HG02852 (cell line): ENCODE results near the gene SPDYE17.
"Not testable (repeated sequence)": the region's sequence is repeated elsewhere in the genome, so short reads cannot be mapped to it uniquely, and the experiment has no call there.

Experiments
- ATAC-seq: cut with Tn5 transposase; IDR thresholded peaks from one replicate; pipeline ENCODE4 v1.9.1; 2021; ENCODE audit warnings: mild to moderate bottlenecking, moderate library complexity; ENCODE audit not compliant: unreplicated experiment

The SPDYE17 gene

GRCh38 chr7:76998764-76999450, 33.3 kb downstream of the SPDYE17 start:
- not testable (repeated sequence) for ATAC-seq

GRCh38 chr7:76998285-76998589, 33.9 kb downstream of the SPDYE17 start:
- ATAC-seq, result no peak

DNA sequence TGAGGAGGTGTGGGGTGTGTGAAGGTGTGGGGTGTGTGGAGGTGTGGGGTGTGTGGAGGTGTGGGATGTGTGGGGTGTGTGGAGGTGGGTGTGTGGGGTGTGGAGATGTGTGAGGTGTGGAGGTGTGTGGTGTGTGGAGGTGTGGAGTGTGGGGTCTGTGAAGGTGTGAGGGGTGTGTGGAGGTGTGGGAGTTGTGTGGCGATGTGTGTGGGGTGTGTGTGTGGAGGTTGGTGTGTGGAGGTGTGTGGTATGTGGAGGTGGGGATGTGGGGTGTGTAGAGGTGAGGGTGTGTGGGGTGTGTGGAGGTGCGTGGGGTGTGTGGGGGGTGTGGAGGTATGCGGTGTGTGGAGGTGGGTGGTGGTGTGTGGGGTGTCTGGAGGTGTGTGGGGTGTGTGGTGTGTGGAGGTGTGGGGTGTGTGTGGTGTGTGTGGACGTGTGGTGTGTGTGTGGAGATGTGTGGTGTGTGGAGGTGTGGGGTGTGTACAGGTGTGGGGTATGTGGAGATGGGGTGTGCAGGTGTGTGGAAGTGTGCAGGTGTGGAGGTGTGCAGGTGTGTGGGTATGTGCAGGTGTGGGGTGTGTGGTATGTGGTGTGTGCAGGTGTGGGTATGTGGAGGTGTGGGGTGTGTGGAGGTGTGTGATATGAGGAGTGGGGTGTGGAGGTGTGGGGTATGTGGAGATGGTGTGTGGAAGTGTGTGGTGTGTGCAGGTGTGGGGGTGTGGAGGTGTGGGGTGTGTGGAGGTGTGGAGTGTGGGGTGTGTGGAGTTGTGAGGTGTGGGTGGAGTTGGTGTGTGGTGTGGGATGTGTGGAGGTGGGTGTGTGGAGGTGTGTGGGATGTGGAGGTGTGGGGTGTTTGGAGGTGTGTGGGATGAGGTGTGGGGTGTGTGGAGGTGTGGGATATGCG, 34.5 kb downstream of the SPDYE17 start:
- no peak for ATAC-seq

- ATAC-seq, result not testable (repeated sequence)
These were observed 35.2 kb downstream of the SPDYE17 start for GRCh38 chr7:76996932-76997331.

GRCh38 chr7:76994286-76994685, 37.9 kb downstream of the SPDYE17 start:
- ATAC-seq, result not testable (repeated sequence)

GRCh38 chr7:76993831-76994230, 38.3 kb downstream of the SPDYE17 start:
- not testable (repeated sequence) for ATAC-seq

GRCh38 chr7:76992871-76993270, 39.3 kb downstream of the SPDYE17 start:
- not testable (repeated sequence) for ATAC-seq

DNA sequence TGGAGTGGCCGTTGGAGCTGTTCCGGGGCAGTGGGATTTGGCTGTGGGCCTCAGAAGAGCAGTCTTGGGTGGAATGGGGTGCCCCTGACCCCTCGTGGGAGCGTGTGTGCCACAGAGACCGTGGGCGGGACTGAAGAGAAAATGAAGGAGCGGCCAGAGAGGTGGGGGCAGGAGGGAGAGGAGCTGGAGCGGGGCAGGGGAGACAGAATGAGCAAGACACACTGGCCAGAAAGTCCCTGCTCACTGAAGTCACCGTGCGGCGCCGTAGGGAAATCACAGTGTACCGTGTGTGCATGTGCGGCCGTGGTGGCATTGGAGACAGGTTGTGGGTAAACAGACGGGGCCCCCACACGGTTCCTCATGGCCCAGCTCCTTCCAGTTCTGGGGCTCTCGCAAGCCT, 40.0 kb downstream of the SPDYE17 start:
- not testable (repeated sequence) for ATAC-seq

DNA sequence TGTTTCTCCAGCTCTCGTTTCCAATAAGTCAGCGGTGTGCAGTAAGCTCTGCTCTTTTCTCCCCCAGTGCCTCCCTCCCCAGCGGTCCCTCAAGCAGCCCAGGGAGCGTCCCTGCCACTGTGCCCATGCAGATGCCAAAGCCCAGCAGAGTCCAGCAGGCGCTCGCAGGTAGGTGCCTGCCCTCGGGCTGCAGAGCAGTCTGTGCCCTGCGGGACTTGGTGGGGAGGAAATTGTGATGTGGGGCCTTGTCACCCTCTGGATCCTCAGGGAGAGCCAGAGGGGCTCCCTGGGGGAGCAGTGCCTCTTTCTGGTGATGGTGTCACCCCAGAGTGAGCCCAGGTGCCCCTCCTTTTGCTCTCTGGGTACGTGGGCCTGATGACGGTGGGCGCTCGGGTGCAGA, 42.0 kb downstream of the SPDYE17 start:
- not testable (repeated sequence) for ATAC-seq

GRCh38 chr7:76985924-76986717, 46.0 kb downstream of the SPDYE17 start:
- not testable (repeated sequence) for ATAC-seq

DNA sequence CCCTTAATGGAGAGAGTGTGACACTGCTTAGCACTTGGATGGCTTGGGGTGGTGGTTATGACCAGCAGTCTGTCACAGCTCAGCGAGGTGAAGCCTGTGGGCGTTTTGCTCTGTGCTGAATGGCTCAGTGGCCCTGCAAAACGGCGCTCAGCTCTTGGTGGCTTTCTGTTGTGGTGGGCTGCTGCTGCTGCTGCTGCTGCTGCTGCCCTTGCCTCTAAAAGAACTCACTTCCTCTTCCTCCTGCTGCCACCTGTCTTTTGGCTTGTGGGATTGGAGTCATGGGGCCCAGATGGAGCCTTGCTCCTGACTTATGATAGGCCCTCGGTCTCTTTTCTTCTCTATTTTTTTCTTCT, 47.4 kb downstream of the SPDYE17 start:
- peak; percentile 96 for ATAC-seq

DNA sequence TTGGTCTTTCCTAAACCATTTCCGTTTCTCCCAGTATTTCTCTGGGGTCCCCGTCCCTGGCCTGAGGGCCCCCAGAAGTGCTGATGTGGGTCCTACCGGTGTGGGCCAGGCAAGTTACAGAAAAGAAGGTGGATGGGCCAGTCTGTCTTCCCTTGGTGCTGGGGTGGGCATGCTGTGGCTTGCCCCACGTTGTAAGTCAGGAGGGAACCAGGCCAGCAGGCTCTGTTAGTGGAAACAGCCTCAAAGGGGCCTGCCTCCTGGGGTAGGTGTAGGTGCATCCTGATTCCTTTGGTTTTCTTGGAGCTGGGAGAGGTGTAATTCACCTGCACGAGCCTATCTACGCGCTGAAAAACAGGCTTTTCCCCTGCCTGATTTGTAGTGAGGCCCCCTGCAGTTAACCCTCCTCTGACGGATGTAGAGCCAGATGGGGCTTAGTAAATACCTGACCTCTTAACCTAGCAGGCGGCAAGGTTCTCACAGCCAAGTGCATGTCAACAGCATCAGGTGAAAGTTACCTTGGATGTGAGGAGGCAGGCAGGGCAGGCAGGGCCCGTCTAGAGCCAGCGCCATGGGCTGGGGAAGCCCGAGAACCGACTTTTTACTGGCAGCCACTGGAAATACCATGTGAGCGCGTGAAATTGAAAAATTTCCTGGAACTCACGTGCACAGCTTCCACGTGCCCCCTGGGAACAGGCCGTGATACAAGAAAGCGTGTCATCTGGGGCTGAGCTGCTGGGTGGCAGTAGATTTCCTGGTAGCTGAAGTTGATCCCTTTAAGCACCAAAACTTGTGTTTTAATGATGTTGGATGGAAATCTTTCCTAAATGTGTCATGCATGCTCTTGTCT, 48.0 kb downstream of the SPDYE17 start:
- peak; percentile 25 for ATAC-seq

GRCh38 chr7:76983333-76983732, 48.8 kb downstream of the SPDYE17 start:
- not testable (repeated sequence) for ATAC-seq

GRCh38 chr7:76982501-76982900, 49.7 kb downstream of the SPDYE17 start:
- ATAC-seq, result not testable (repeated sequence)

GRCh38 chr7:76981187-76981970, 50.8 kb downstream of the SPDYE17 start:
- not testable (repeated sequence) for ATAC-seq

DNA sequence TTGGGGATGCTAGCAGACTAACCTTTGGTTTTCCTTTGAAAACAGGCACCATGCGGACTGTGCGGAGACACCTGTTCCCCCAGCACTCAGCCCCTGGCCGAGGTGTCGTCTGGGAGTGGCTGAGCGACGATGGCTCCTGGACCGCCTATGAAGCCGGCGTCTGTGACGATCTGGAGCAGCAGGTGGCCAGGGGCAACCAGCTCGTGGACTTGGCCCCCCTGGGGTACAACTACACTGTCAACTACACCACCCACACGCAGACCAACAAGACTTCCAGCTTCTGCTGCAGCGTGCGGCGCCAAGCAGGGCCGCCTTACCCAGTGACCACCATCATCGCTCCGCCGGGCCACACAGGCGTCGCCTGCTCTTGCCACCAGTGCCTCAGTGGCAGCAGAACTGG, 51.6 kb downstream of the SPDYE17 start:
- ATAC-seq, result not testable (repeated sequence)

DNA sequence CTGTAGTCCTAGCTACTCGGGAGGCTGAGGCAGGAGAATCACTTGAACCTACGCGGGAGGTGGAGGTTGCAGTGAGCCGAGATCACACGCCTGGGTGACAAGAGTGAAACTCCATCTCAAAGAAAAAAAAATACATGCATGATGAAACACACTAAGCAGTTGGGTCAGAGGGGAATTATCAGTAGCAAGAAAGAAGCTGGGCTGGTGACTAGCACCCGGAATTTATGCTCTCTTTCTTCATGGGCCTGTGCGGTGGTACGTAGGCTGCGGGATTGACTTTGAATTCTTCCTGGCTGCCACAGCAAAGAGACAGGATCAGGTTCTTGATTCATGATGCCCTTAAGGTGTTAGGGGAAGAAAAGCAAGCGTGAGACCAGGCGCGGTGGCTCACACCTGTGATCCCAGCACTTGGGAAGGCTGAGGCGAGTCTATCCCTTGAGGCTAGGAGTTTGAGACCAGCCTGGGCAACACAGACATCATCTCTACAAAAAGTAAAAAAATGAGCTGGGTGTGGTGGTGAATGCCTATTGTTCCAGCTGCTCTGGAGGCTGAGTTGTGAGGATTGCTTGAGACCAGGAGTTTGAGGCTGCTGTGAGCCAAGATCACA, 54.3 kb downstream of the SPDYE17 start:
- ATAC-seq, result not testable (repeated sequence)

DNA sequence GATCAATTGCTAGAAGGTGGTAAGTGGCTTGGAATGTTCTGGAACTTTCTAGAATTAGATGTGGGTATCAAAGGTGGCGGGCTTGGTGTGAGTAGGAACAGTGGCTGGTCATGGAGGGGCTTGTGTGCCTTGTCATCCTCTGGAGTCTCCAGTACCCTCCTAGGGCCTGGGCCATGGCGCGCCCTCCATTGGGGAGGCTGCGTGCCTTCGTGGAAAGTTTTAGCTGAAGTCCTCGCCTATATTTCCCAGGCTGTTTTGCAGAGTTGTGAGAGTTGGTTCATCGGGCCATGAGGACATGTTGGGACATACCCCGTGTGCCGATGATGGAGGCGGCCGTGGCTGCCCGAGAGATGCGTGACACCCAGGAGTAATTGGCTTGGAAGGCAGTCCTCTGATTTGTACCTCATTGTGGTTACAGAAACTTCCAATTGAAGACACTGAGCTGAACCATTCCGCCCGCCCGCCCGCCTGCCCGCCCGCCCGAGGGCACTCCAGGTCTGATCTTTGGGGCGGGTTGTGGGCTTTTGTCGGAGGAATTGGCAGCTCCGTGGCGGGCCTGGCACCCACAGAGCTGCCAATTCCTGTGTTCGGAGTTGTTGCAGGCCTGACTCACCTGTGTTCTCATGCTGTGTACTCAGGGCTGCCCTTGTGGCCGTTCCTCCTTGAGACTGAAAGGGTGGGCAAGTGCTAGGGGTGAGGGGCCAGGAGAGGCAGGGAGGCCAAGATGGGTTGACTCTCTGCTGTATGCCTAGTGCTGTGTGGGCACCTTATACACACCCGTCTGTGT, 57.2 kb downstream of the SPDYE17 start:
- not testable (repeated sequence) for ATAC-seq
